Activated B cell treated with CpG ODN at 0.5 μM for 24 hours (primary cell): ENCODE measurements around the gene MAN1A2. TPM values are rescaled to one million over a fixed set of nuclear protein-coding genes. Genes with fewer than 3 reads are reported as not detected.
"Not testable (repeated sequence)": the region's sequence is repeated elsewhere in the genome, so short reads cannot be mapped to it uniquely, and the experiment has no call there.

Experiments
- ATAC-seq: fragments of 200-7000 bp; cut with Tn5 transposase; one replicate; pipeline ENCODE4 v1.10.0; 2021; ENCODE audit warnings: low read depth, mild to moderate bottlenecking, moderate library complexity
- CTCF ChIA-PET: fragments of 350-600 bp; sonication (Branson Sonifier 250); formaldehyde crosslinking; loops from one replicate; lab custom pipeline; 2021; ENCODE audit warnings: antibody characterized with exemption; lab: Charles Lee
- POLR2A ChIA-PET: fragments of 350-600 bp; sonication (Branson Sonifier 250); formaldehyde crosslinking; loops from one replicate; lab custom pipeline; 2021; ENCODE audit warnings: antibody characterized with exemption; lab: Charles Lee
- DNase-seq: peaks from one replicate; pipeline ENCODE4 v3.0.0; 2022
- H3K27ac Mint-ChIP-seq: one replicate; pipeline ENCODE4 v1.8.0; 2020; ENCODE audit warnings: mixed read lengths
- H3K27me3 Mint-ChIP-seq: one replicate; pipeline ENCODE4 v1.8.0; 2021; ENCODE audit warnings: mixed read lengths
- H3K36me3 Mint-ChIP-seq: one replicate; pipeline ENCODE4 v1.8.0; 2021; ENCODE audit warnings: low read depth, mixed read lengths
- H3K4me1 Mint-ChIP-seq: one replicate; pipeline ENCODE4 v1.8.0; 2021; ENCODE audit warnings: mixed read lengths
- H3K4me3 Mint-ChIP-seq: one replicate; pipeline ENCODE4 v1.8.0; 2020; ENCODE audit warnings: mild to moderate bottlenecking, mixed read lengths
- H3K9me3 Mint-ChIP-seq: one replicate; pipeline ENCODE4 v1.8.0; 2020; ENCODE audit warnings: mixed read lengths
- CTCF ChIP-seq: fragments of 200-600 bp; IDR thresholded peaks from one replicate; pipeline ENCODE4 v1.8.0; 2022; ENCODE audit warnings: antibody characterized with exemption, mild to moderate bottlenecking
- intact Hi-C: fragments of 100-400 bp; cut with micrococcal nuclease; formaldehyde crosslinking; loops from one replicate; pipeline ENCODE4 v1.15.1; 2024
- total RNA-seq: library from RNA; stranded (reverse); gene quantifications from 2 replicates; pipeline ENCODE4 v1.2.3, GENCODE V29; 2022

The MAN1A2 gene
- total RNA-seq, 1 donor from 2014 or later, result 46.0 TPM

GRCh38 chr1:117321680-117322609 is 45.3 kb upstream of the MAN1A2 start:
- POLR2A ChIA-PET, result no interaction called here
- CTCF ChIA-PET, result no interaction called here
- Mint-ChIP-seq H3K4me3 (no peak overlapping the region), H3K9me3 (no peaks in the 10 kb centered on the region), H3K27ac (no peak overlapping the region), H3K27me3 (peaks cover 24% of the 10 kb centered on the region), H3K36me3 (no peaks in the 10 kb centered on the region), H3K4me1 (no peaks in the 10 kb centered on the region)
- ATAC-seq (no peak), DNase-seq (no peak)
- intact Hi-C loops, result no loop called here
- TF ChIP-seq CTCF, result no peak

GRCh38 chr1:117324357-117324756 is 42.9 kb upstream of the MAN1A2 start:
- peaks cover 18% of the 10 kb centered on the region for H3K27me3 Mint-ChIP-seq
- no peaks in the 10 kb centered on the region for H3K9me3 Mint-ChIP-seq
- POLR2A ChIA-PET, result no interaction called here
- DNase-seq, result no peak
- TF ChIP-seq CTCF, result no peak
- no peak overlapping the region for H3K27ac Mint-ChIP-seq
- CTCF ChIA-PET, result no interaction called here
- H3K4me3 Mint-ChIP-seq, result no peak overlapping the region
- intact Hi-C loops, result no loop called here
- ATAC-seq, result no peak
- no peaks in the 10 kb centered on the region for H3K4me1 Mint-ChIP-seq
- no peaks in the 10 kb centered on the region for H3K36me3 Mint-ChIP-seq

DNA sequence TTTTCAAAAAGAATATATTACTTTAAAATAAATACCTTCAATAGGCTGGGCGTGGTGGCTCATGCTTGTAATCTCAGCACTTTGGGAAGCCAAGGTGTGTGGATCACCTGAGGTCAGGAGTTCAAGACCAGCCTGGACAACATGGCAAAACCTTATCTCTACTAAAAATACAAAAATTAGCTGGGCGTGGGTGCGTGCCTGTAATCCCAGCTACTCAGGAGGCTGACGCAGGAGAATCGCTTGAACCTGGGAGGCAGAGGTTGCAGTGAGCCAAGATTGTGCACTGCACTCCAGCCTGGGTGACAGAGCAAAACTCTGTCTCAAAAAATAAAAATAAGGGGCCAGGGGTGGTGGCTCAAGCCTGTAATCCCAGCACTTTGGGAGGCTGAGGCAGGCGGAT is 41.2 kb upstream of the MAN1A2 start:
- H3K27ac Mint-ChIP-seq, POLR2A ChIA-PET, H3K9me3 Mint-ChIP-seq, intact Hi-C loops, ATAC-seq, H3K36me3 Mint-ChIP-seq, H3K4me1 Mint-ChIP-seq, DNase-seq, H3K4me3 Mint-ChIP-seq, CTCF ChIA-PET: not testable (repeated sequence)
- H3K27me3 Mint-ChIP-seq, result peaks cover 13% of the 10 kb centered on the region

DNA sequence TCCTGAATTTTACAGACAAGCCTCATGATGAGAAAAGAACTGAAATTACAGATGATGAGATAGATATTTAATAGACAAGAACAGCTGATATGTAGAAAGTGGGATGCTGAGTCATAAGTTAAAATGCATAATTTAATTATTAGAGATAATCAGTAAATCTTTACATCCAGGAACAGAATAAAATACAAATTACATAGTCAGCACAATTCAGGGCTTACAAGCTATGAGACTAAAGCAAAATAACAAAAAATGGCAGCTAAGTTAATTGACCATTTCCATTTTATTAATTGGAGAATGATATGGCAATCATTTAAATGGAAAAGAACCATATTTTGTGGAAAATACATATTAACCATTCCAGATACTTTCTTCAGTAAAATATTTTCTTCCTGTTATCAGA is 40.2 kb upstream of the MAN1A2 start:
- DNase-seq, result no peak
- ChIA-PET POLR2A (no interaction called here), CTCF (no interaction called here)
- no peaks in the 10 kb centered on the region for H3K9me3 Mint-ChIP-seq
- H3K27me3 Mint-ChIP-seq, result peaks cover 12% of the 10 kb centered on the region
- H3K27ac Mint-ChIP-seq, result no peak overlapping the region
- TF ChIP-seq CTCF, result no peak
- H3K4me1 Mint-ChIP-seq, result no peaks in the 10 kb centered on the region
- no peaks in the 10 kb centered on the region for H3K36me3 Mint-ChIP-seq
- H3K4me3 Mint-ChIP-seq, result no peak overlapping the region
- intact Hi-C loops, result no loop called here
- no peak for ATAC-seq

- Mint-ChIP-seq H3K4me1 (peaks cover 3% of the 10 kb centered on the region), H3K27me3 (peaks cover 10% of the 10 kb centered on the region), H3K36me3 (no peaks in the 10 kb centered on the region), H3K27ac (no peak overlapping the region), H3K4me3 (no peak overlapping the region), H3K9me3 (peaks cover 5% of the 10 kb centered on the region)
- DNase-seq, result no peak
- intact Hi-C loops, result no loop called here
- ChIA-PET CTCF (interaction anchor here (0.8 kb wide), 1 partner anchor 199 kb away, joined by 3 read pairs; no protein-coding TSS in a partner anchor), POLR2A (no interaction called here)
- no peak for TF ChIP-seq CTCF
- ATAC-seq, result no peak
Measured at GRCh38 chr1:117335376-117336086, 31.7 kb upstream of the MAN1A2 start.
